K562 (cell line): ENCODE measurements around the gene KBTBD3. TPM values are rescaled to one million over a fixed set of nuclear protein-coding genes. Genes with fewer than 3 reads are reported as not detected.

Experiments used
- ATAC-seq: fragments of 200-7000 bp; cut with Tn5 transposase; 3 replicates; pipeline ENCODE4 v1.9.1; 2020; ENCODE audit warnings: moderate library complexity
- BruUV-seq: library from RNA; stranded (reverse); fragments of 400-500 nt; replicated peaks from 2 replicates; lab custom pipeline; 2021; lab: Mats Ljungman, UMichigan
- CTCF ChIA-PET: fragments of 300-600 bp; formaldehyde crosslinking; extraction: SDS; loops from one replicate; lab custom pipeline; 2021; ENCODE audit warnings: low intra/inter-chr PET ratio; lab: Yijun Ruan, JAX
- POLR2A ChIA-PET: fragments of 300-600, 350-650 bp; sonication (Branson Sonifier 250); formaldehyde crosslinking; extraction: SDS; loops from one replicate; lab custom pipeline; 2021; ENCODE audit warnings: antibody characterized with exemption, inconsistent platforms; lab: Yijun Ruan, JAX
- DNase-seq, 4 experiments: peaks; one replicate each; pipeline versions ENCODE4 v3.0.0 to v3.0.0-alpha.2; 2011 to 2018; ENCODE audit warnings: low spot score in 3 of 4, mixed read lengths in 3 of 4; ENCODE audit errors: extremely low read depth in 1 of 4
- FAIRE-seq: peaks from 2 replicates; lab custom pipeline; 2011; peaks lifted over from hg19 to GRCh38; lab: Jason Lieb, UNC
- H2AFZ ChIP-seq: 2 replicates; pipeline ENCODE4 v1.6.0; 2011; ENCODE audit warnings: low read depth, low read length, control low read depth, inconsistent platforms
- H3K27ac ChIP-seq: fragments of 200-600 bp; 3 replicates; pipeline ENCODE4 v1.8.0; 2011; ENCODE audit warnings: low read depth, mild to moderate bottlenecking, control low read depth, inconsistent platforms, low read length, moderate library complexity, mixed read lengths; ENCODE audit errors: extremely low read depth
- H3K27me3 ChIP-seq, 2 experiments: fragments of 300-600 bp in 1 of 2; 2 replicates in 1 of 2; 3 replicates in 1 of 2; pipeline versions ENCODE4 v1.6.0 to v1.8.0; 2011; ENCODE audit warnings: inconsistent platforms in 2 of 2, low read length in 2 of 2, mild to moderate bottlenecking in 1 of 2, mixed read lengths in 1 of 2, moderate library complexity in 1 of 2; ENCODE audit not compliant: control insufficient read depth in 2 of 2, insufficient read depth in 2 of 2
- H3K36me3 ChIP-seq: fragments of 300-600 bp; 3 replicates; pipeline ENCODE4 v1.8.0; 2011; ENCODE audit warnings: mild to moderate bottlenecking, low read length, inconsistent platforms; ENCODE audit not compliant: control insufficient read depth, insufficient read depth
- H3K4me1 ChIP-seq, 2 experiments: fragments of 200-600 bp in 1 of 2; replicated peaks in 1 of 2; 2 replicates in 1 of 2; 3 replicates in 1 of 2; pipeline versions ENCODE4 v1.5.1 to v1.8.0; 2011; ENCODE audit warnings: inconsistent platforms in 2 of 2, low read length in 2 of 2, mild to moderate bottlenecking in 1 of 2, mixed read lengths in 1 of 2, moderate library complexity in 1 of 2; ENCODE audit not compliant: control insufficient read depth in 2 of 2, insufficient read depth in 2 of 2
- H3K4me2 ChIP-seq: 2 replicates; pipeline ENCODE4 v1.6.1; 2011; ENCODE audit warnings: low read length, control low read depth, inconsistent platforms, mixed read lengths; ENCODE audit not compliant: insufficient read depth
- H3K4me3 ChIP-seq: fragments of 200-600 bp; sonication (generic), shearing (Covaris generic); 2 replicates; pipeline ENCODE4 v1.5.1; 2016; ENCODE audit warnings: control low read depth, inconsistent platforms
- H3K79me2 ChIP-seq: fragments of 200-600 bp; 3 replicates; pipeline ENCODE4 v1.8.0; 2011; ENCODE audit warnings: low read length, inconsistent platforms; ENCODE audit not compliant: control insufficient read depth, insufficient read depth
- H3K9ac ChIP-seq, 2 experiments: 2 replicates each; pipeline versions ENCODE4 v1.6.0 to v1.6.1; 2011; ENCODE audit warnings: low read depth in 2 of 2, low read length in 2 of 2, control low read depth in 1 of 2, inconsistent platforms in 1 of 2, mild to moderate bottlenecking in 1 of 2, mixed read lengths in 1 of 2; ENCODE audit not compliant: insufficient read depth in 1 of 2
- H3K9me1 ChIP-seq: one replicate; pipeline ENCODE4 v1.6.0; 2011; ENCODE audit warnings: inconsistent platforms, mild to moderate bottlenecking, low read length, moderate library complexity; ENCODE audit not compliant: control insufficient read depth, insufficient read depth
- H3K9me3 ChIP-seq: replicated peaks from 2 replicates; pipeline ENCODE4 v1.5.1; 2011; ENCODE audit warnings: low read depth, low read length, inconsistent platforms; ENCODE audit not compliant: control insufficient read depth, insufficient read depth
- H4K20me1 ChIP-seq: replicated peaks from 2 replicates; pipeline ENCODE4 v1.6.1; 2011; ENCODE audit warnings: low read length, inconsistent platforms, mixed read lengths; ENCODE audit not compliant: control insufficient read depth, insufficient read depth
- C11orf30 ChIP-seq: fragments of 450-650 bp; IDR thresholded peaks from 2 replicates; pipeline ENCODE4 v1.6.1; 2016; ENCODE audit warnings: low read depth, mild to moderate bottlenecking
- DLX4 ChIP-seq: fragments of 250-450 bp; sonication (Bioruptor Pico); IDR thresholded peaks from 2 replicates; pipeline ENCODE4 v1.6.1; 2021; ENCODE audit warnings: mild to moderate bottlenecking
- E2F8 ChIP-seq: fragments of 450-650 bp; IDR thresholded peaks from 2 replicates; pipeline ENCODE4 v1.7.1; 2018; ENCODE audit warnings: mild to moderate bottlenecking, low read depth; ENCODE audit not compliant: partially characterized antibody
- ETS1 ChIP-seq: conservative IDR thresholded peaks from 2 replicates; pipeline ENCODE4 v1.6.1; 2011; ENCODE audit warnings: low read depth, mild to moderate bottlenecking, low read length; ENCODE audit not compliant: control insufficient read depth
- HLTF ChIP-seq: fragments of 450-650 bp; IDR thresholded peaks from 2 replicates; pipeline ENCODE4 v1.6.1; 2016
- HOXB6 ChIP-seq: fragments of 250-450 bp; sonication (Bioruptor Pico); IDR thresholded peaks from 2 replicates; pipeline ENCODE4 v1.5.1; 2022; ENCODE audit warnings: mild to moderate bottlenecking, borderline replicate concordance
- MECOM ChIP-seq: fragments of 250-450 bp; sonication (Bioruptor Pico); IDR thresholded peaks from 2 replicates; pipeline ENCODE4 v1.8.0; 2022; ENCODE audit warnings: inconsistent platforms
- NCOA4 ChIP-seq: fragments of 450-650 bp; IDR thresholded peaks from 2 replicates; pipeline ENCODE4 v1.6.1; 2018; ENCODE audit warnings: mild to moderate bottlenecking; ENCODE audit not compliant: partially characterized antibody
- PREB ChIP-seq: sonication (generic); formaldehyde crosslinking; IDR thresholded peaks from 2 replicates; pipeline ENCODE4 v1.8.1; 2023; ENCODE audit warnings: mild to moderate bottlenecking, missing genetic modification reagents
- SRF ChIP-seq, 2 experiments: fragments of 250-450, 450-650 bp in 1 of 2; sonication (Bioruptor Pico) in 1 of 2; sonication (generic) in 1 of 2; formaldehyde crosslinking; IDR thresholded peaks; 2 replicates each; pipeline versions ENCODE4 v1.5.0 to v1.5.1; 2020 to 2022; ENCODE audit warnings: mild to moderate bottlenecking in 1 of 2, missing genetic modification reagents in 1 of 2
- ZBTB26 ChIP-seq: fragments of 450-650 bp; formaldehyde crosslinking; IDR thresholded peaks from 2 replicates; pipeline ENCODE4 v1.4.0; 2022; ENCODE audit warnings: missing genetic modification characterization
- ZFPM2 ChIP-seq: fragments of 250-450 bp; sonication (Bioruptor Pico); IDR thresholded peaks from 2 replicates; pipeline ENCODE4 v1.5.1; 2022; ENCODE audit warnings: mild to moderate bottlenecking
- ZNF695 ChIP-seq: fragments of 450-650 bp; formaldehyde crosslinking; IDR thresholded peaks from 2 replicates; pipeline ENCODE4 v1.4.0; 2020; ENCODE audit warnings: mild to moderate bottlenecking, moderate library complexity
- WGBS: fragments of 100-300 bp; shearing (Covaris generic); methylation state at CpG from one replicate; pipeline ENCODE4 v1.1.6; 2016; ENCODE audit warnings: low coverage, mixed read lengths; ENCODE audit not compliant: insufficient coverage; ENCODE audit errors: missing lambda C conversion rate; 5-methylcytosine and 5-hydroxymethylcytosine counted together
- in situ Hi-C: fragments of 300-500 bp; cut with MboI; formaldehyde crosslinking; loops from 4 replicates; pipeline ENCODE4 v1.15.0; 2018; ENCODE audit warnings: inconsistent platforms, mixed read lengths
- intact Hi-C: fragments of 100-400 bp; cut with micrococcal nuclease; formaldehyde crosslinking; loops from 2 replicates; pipeline ENCODE4 v1.14.2; 2022
- polyA plus RNA-seq, 8 experiments: library from polyadenylated mRNA; depleted of rRNA in 4 of 8; stranded (reverse) in 5 of 8; unstranded in 3 of 8; fragments of >200 nt; fragmentation: Nextera tagmentation in 2 of 8; fragmentation: Illumina TruSeq in 1 of 8; extraction: Ambion mirVana in 2 of 8; extraction: Trizol in 1 of 8; gene quantifications; 2 replicates each; pipeline versions ENCODE4 v1.2.1 to v1.2.3, GENCODE V29; 2011 to 2014; ENCODE audit warnings: inconsistent platforms in 1 of 8, missing spikeins in 1 of 8
- total RNA-seq, 7 experiments: library from RNA; depleted of rRNA in 6 of 7; stranded (reverse); fragments of >200 nt in 6 of 7; fragmentation: Illumina TruSeq in 2 of 7; extraction: Trizol in 2 of 7; gene quantifications; 2 replicates each; pipeline versions ENCODE4 v1.2.1 to v1.2.3, GENCODE V29; 2011 to 2021; ENCODE audit warnings: low replicate concordance in 1 of 7

KBTBD3 gene
- total and polyA plus RNA-seq, 9 of the 15 experiments (the other 6 are each of a cell fraction or from before 2014, with no cell fraction given) = 4.2 to 31.2 (median 6.4) TPM

GRCh38 chr11:106032861-106033260, 44.3 kb downstream of the KBTBD3 start:
- BruUV-seq = no TSS peak
- Histone ChIP-seq H3K4me3 (no peak overlapping the region), H3K9ac (no peak overlapping the region), H3K27me3 (no peaks in the 10 kb centered on the region), H4K20me1 (no peaks in the 10 kb centered on the region), H2AFZ (no peak overlapping the region), H3K9me3 (no peaks in the 10 kb centered on the region), H3K36me3 (no peaks in the 10 kb centered on the region), H3K27ac (no peak overlapping the region), H3K9me1 (no peaks in the 10 kb centered on the region), H3K4me2 (no peak overlapping the region), H3K4me1 (no peaks in the 10 kb centered on the region), H3K79me2 (no peaks in the 10 kb centered on the region)
- no peak for TF ChIP-seq C11orf30
- no peak for TF ChIP-seq ZNF695
- TF ChIP-seq NCOA4 = no peak
- TF ChIP-seq ZFPM2 (CRISPR knock-in tag) = no peak
- no peak for TF ChIP-seq E2F8
- TF ChIP-seq HLTF = no peak
- TF ChIP-seq HOXB6 = no peak
- no peak for TF ChIP-seq PREB (CRISPR knock-in tag)
- TF ChIP-seq ETS1 = no peak
- no peak for TF ChIP-seq MECOM
- TF ChIP-seq ZBTB26 = no peak
- TF ChIP-seq SRF (CRISPR knock-in tag; IDR thresholded peaks at IDR 0.05) = no peak
- TF ChIP-seq DLX4 (CRISPR knock-in tag) = no peak
- intact Hi-C loops (no loop called here), in situ Hi-C loops (no loop called here)
- ATAC-seq = no peak
- DNase-seq = no peak
- FAIRE-seq = no peak
- POLR2A ChIA-PET = interaction anchor here (1.6 kb wide), 1 partner anchor 11 kb away, joined by 4 read pairs; the partner anchor contains the start of gene MSANTD4
- CTCF ChIA-PET = no interaction called here
- 5% methylated on average over 2 of the region's 2 CpGs for WGBS
